Lower lobe of right lung (tissue), 2 donors: ENCODE measurements around the gene MICAL1. TPM values are rescaled to one million over a fixed set of nuclear protein-coding genes. Genes with fewer than 3 reads are reported as not detected.
A peak's percentile ranks its signal among the peaks of the same experiment; 100 is the strongest.

Source experiments
- ATAC-seq, 2 donors: fragments of 200-7000 bp; cut with Tn5 transposase; one replicate each; pipeline ENCODE4 v1.9.1; 2020 to 2022; ENCODE audit warnings: mild to moderate bottlenecking in 2 of 2, moderate library complexity in 2 of 2
- DNase-seq: peaks from one replicate; pipeline ENCODE4 v3.0.0-alpha.2; 2020
- H3K27ac ChIP-seq: fragments of 200-600 bp; one replicate; pipeline ENCODE4 v1.8.0; 2022
- H3K27me3 ChIP-seq: fragments of 200-600 bp; one replicate; pipeline ENCODE4 v1.8.0; 2022; ENCODE audit warnings: low read depth
- H3K36me3 ChIP-seq: fragments of 200-600 bp; one replicate; pipeline ENCODE4 v1.8.0; 2022; ENCODE audit warnings: mild to moderate bottlenecking
- H3K4me1 ChIP-seq: fragments of 200-600 bp; one replicate; pipeline ENCODE4 v1.8.0; 2022
- H3K4me3 ChIP-seq: fragments of 200-600 bp; one replicate; pipeline ENCODE4 v1.8.0; 2022; ENCODE audit warnings: mild to moderate bottlenecking
- H3K9me3 ChIP-seq: fragments of 200-600 bp; one replicate; pipeline ENCODE4 v1.8.0; 2022
- CTCF ChIP-seq: fragments of 200-600 bp; IDR thresholded peaks from one replicate; pipeline ENCODE4 v1.8.0; 2022; ENCODE audit warnings: antibody characterized with exemption, mild to moderate bottlenecking
- intact Hi-C: fragments of 100-400 bp; cut with DNase I; formaldehyde crosslinking; loops from one replicate; pipeline ENCODE4 v1.11.0; 2022
- long read RNA-seq: library from polyadenylated mRNA; unstranded; transcript quantifications from one replicate; pipeline ENCODE4 v2.0.0, GENCODE V29; 2021
- total RNA-seq: library from RNA; stranded (reverse); fragmentation: NEBNext Ultra II Directional; extraction: Animal tissue kit (Norgen Biotek cat#: 25700); gene quantifications from one replicate; pipeline ENCODE4 v1.2.1, GENCODE V29; 2021
- donor health status: DM: no; HTN: yes; CAD: no; lungs with severe emphysema.

Gene MICAL1
- total RNA-seq, result 79.4 TPM
- long read RNA-seq, transcript MICAL1-202 (25 exons, 3,645 nt), result major isoform, 19 of 154 reads
- long read RNA-seq, partial matches to known transcripts, result 55 of 154 reads
- long read RNA-seq, other reads (novel, unspliced or antisense), result 76 of 154 reads

- TF ChIP-seq CTCF, result peak; percentile 35
- ATAC-seq (peak; percentile 87 to 89), DNase-seq (peak; percentile 91)
- intact Hi-C loops, result no loop called here
- Histone ChIP-seq H3K27me3 (no peaks in the 10 kb centered on the region), H3K4me1 (peaks cover 53% of the 10 kb centered on the region), H3K27ac (peak within 1 kb of the TSS; percentile 89), H3K4me3 (peak within 1 kb of the TSS; percentile 86), H3K9me3 (no peaks in the 10 kb centered on the region), H3K36me3 (peaks cover 26% of the 10 kb centered on the region)
Observed at GRCh38 chr6:109455437-109456110, at the start of gene MICAL1. Gene MICAL1 (minus strand): TSS chr6:109455772. CDS start chr6:109454196, 1,576 bp downstream.

- TF ChIP-seq CTCF, result no peak
- intact Hi-C loops, result no loop called here
Observed at GRCh38 chr6:109503327-109504224, 48.0 kb upstream of the MICAL1 start.

GRCh38 chr6:109498936-109499335 is 43.4 kb upstream of the MICAL1 start:
- H3K36me3 ChIP-seq, result no peaks in the 10 kb centered on the region
- no peaks in the 10 kb centered on the region for H3K4me1 ChIP-seq
- H3K27ac ChIP-seq, result no peak overlapping the region
- no peak for TF ChIP-seq CTCF
- intact Hi-C loops, result no loop called here
- no peak for DNase-seq
- no peak for ATAC-seq
- H3K9me3 ChIP-seq, result no peaks in the 10 kb centered on the region
- no peaks in the 10 kb centered on the region for H3K27me3 ChIP-seq
- no peak overlapping the region for H3K4me3 ChIP-seq

More at GRCh38 chr6:109503327-109504224, 48.0 kb upstream of the MICAL1 start:
- no peak for DNase-seq
- peak in 1 of 2 donors; percentile 16 for ATAC-seq
- Histone ChIP-seq H3K36me3 (no peaks in the 10 kb centered on the region), H3K9me3 (no peaks in the 10 kb centered on the region), H3K27me3 (no peaks in the 10 kb centered on the region), H3K4me1 (no peaks in the 10 kb centered on the region), H3K4me3 (no peak overlapping the region), H3K27ac (no peak overlapping the region)

GRCh38 chr6:109498052-109498451 is 42.5 kb upstream of the MICAL1 start:
- DNase-seq (no peak), ATAC-seq (no peak)
- no peaks in the 10 kb centered on the region for H3K36me3 ChIP-seq
- no peaks in the 10 kb centered on the region for H3K27me3 ChIP-seq
- TF ChIP-seq CTCF, result no peak
- H3K9me3 ChIP-seq, result no peaks in the 10 kb centered on the region
- intact Hi-C loops, result no loop called here
- H3K27ac ChIP-seq, result no peak overlapping the region
- H3K4me1 ChIP-seq, result no peaks in the 10 kb centered on the region
- no peak overlapping the region for H3K4me3 ChIP-seq

GRCh38 chr6:109496036-109496772 is 40.6 kb upstream of the MICAL1 start:
- Histone ChIP-seq H3K4me3 (no peak overlapping the region), H3K4me1 (no peaks in the 10 kb centered on the region), H3K9me3 (no peaks in the 10 kb centered on the region), H3K27ac (no peak overlapping the region), H3K27me3 (no peaks in the 10 kb centered on the region), H3K36me3 (no peaks in the 10 kb centered on the region)
- intact Hi-C loops, result no loop called here
- ATAC-seq (no peak), DNase-seq (no peak)
- no peak for TF ChIP-seq CTCF
